Right atrium auricular region (tissue), 2 donors: ENCODE data around the gene NXPH4. TPM values are rescaled to one million over a fixed set of nuclear protein-coding genes. Genes with fewer than 3 reads are reported as not detected.

Experiments
- DNase-seq: peaks from one replicate; pipeline ENCODE4 v3.0.0-alpha.2; 2019; ENCODE audit warnings: low spot score
- H3K27ac ChIP-seq, 2 donors: fragments of 200-600 bp; sonication (generic); 1 replicate in 1 of 2; 2 replicates in 1 of 2; pipeline ENCODE4 v1.5.1; 2016 to 2019
- H3K27me3 ChIP-seq, 2 donors: fragments of 200-600 bp; sonication (generic); one replicate each; pipeline versions ENCODE4 v1.5.1 to v1.6.0; 2017 to 2019
- H3K36me3 ChIP-seq: fragments of 200-600 bp; sonication (generic); one replicate; pipeline ENCODE4 v1.5.1; 2016
- H3K4me1 ChIP-seq, 2 donors: fragments of 200-600 bp; sonication (generic); one replicate each; pipeline versions ENCODE4 v1.5.1 to v1.6.0; 2017 to 2019
- H3K4me3 ChIP-seq, 2 donors: fragments of 200-600 bp; sonication (generic); 1 replicate in 1 of 2; 2 replicates in 1 of 2; pipeline ENCODE4 v1.5.1; 2017 to 2019; ENCODE audit warnings: mild to moderate bottlenecking in 1 of 2, moderate library complexity in 1 of 2
- H3K9me3 ChIP-seq, 2 donors: fragments of 200-600 bp; sonication (generic); one replicate each; pipeline ENCODE4 v1.5.1; 2019
- total RNA-seq, 2 donors: library from RNA; depleted of rRNA; stranded (reverse); fragments of >200 nt; gene quantifications; one replicate each; pipeline ENCODE4 v1.1.0, GENCODE V29; 2016
- TF ChIP-seq, protein P1 (sequence below), 2 donors: fragments of 200-600 bp; sonication (generic); IDR thresholded peaks; one replicate each; pipeline ENCODE4 v1.5.1; 2019; ENCODE audit warnings: antibody characterized with exemption in 2 of 2

NXPH4 gene
- total RNA-seq, 2 donors from 2014 or later, result 0.28 to 1.1 TPM

DNA sequence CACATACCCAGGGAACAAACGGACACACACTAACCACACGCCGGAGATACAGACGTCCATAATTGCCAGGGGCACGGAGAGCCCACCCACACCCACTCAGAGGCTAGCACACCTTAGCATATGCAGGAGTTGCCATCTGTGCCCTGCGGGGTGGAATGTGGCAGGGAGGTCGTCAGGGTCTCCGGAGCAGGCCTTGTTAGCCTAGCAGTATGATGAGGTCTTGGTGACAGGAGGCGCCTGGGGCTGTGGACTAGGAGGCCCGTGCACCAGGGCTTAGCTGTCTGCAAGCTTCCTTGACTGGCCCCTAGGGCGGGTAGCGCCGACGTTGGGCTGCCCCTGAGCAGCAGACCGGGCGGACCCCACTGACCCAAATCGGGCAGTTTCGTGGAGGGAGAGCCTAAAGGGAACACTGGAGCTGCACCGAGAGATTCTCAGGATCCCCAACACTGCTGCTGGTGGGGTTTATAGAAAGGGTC is 24.4 kb downstream of the NXPH4 start:
- Histone ChIP-seq H3K4me1 (peaks cover 0 to 71% of the 10 kb centered on the region in 2 donors), H3K27ac (no peak overlapping the region), H3K36me3 (no peaks in the 10 kb centered on the region), H3K27me3 (peaks cover 14 to 32% of the 10 kb centered on the region in 2 donors), H3K4me3 (peak overlapping the region in 1 of 2 donors; percentile 54), H3K9me3 (no peaks in the 10 kb centered on the region)
- no peak for DNase-seq
- TF ChIP-seq, protein P1, sequence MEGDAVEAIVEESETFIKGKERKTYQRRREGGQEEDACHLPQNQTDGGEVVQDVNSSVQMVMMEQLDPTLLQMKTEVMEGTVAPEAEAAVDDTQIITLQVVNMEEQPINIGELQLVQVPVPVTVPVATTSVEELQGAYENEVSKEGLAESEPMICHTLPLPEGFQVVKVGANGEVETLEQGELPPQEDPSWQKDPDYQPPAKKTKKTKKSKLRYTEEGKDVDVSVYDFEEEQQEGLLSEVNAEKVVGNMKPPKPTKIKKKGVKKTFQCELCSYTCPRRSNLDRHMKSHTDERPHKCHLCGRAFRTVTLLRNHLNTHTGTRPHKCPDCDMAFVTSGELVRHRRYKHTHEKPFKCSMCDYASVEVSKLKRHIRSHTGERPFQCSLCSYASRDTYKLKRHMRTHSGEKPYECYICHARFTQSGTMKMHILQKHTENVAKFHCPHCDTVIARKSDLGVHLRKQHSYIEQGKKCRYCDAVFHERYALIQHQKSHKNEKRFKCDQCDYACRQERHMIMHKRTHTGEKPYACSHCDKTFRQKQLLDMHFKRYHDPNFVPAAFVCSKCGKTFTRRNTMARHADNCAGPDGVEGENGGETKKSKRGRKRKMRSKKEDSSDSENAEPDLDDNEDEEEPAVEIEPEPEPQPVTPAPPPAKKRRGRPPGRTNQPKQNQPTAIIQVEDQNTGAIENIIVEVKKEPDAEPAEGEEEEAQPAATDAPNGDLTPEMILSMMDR (IDR thresholded peaks at IDR 0.05), result no peak

DNA sequence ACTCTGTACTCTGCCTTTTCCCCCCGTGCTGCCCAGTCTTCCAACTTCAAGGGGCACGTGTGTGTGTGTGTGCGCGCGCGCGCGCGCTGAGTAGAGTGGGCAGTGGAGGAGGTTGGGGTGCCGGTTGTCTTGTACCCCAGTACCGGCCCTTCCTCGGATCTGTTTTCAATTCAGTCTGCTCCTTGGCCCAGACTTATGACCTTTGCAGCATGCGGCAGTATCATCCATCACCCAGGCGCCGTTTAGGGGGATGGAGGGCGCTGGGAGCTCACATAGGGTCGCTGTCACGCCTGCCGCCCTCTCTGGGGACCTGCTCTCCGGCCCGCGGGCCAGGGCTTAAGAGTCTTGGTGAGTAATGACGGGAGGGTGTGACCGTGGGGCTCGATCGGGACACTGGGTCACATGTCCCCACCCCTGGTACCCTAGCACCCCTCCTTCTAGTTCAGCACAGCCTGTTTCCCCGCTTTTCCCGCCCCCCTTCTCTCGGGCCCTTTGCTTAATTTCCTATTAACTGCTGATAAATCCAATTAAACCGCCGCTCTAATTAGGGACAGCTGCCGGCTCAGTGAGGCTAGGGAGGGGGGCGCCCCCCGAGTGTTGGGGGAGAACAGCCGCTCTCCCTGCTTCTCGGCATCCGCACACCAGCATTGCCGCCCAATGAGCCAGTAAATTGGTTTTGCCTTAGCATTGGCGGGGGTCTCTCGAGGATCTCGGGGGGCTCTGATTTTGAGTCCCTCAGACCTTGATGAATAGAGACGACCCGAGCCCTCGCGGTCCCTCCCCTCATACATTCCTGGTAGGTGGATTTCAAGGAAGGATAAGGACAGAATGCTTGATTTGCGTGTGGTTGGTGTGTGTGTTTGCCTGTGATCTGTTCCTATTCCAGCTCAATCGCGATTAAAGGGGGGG is 25.1 kb downstream of the NXPH4 start:
- Histone ChIP-seq H3K4me1 (peaks cover 0 to 70% of the 10 kb centered on the region in 2 donors), H3K36me3 (no peaks in the 10 kb centered on the region), H3K27me3 (peaks cover 14 to 25% of the 10 kb centered on the region in 2 donors), H3K27ac (no peak overlapping the region), H3K9me3 (no peaks in the 10 kb centered on the region), H3K4me3 (no peak overlapping the region)
- TF ChIP-seq, protein P1 (IDR thresholded peaks at IDR 0.05), result no peak
- no peak for DNase-seq

GRCh38 chr12:57242329-57242690 is 25.7 kb downstream of the NXPH4 start:
- H3K27me3 ChIP-seq, result peaks cover 14 to 21% of the 10 kb centered on the region in 2 donors
- TF ChIP-seq, protein P1 (IDR thresholded peaks at IDR 0.05), result no peak
- no peak overlapping the region for H3K27ac ChIP-seq
- no peaks in the 10 kb centered on the region for H3K9me3 ChIP-seq
- peaks cover 0 to 67% of the 10 kb centered on the region in 2 donors for H3K4me1 ChIP-seq
- DNase-seq, result no peak
- H3K36me3 ChIP-seq, result no peaks in the 10 kb centered on the region
- H3K4me3 ChIP-seq, result peak overlapping the region; percentile 31 to 45

- Histone ChIP-seq H3K27ac (no peak overlapping the region), H3K36me3 (no peaks in the 10 kb centered on the region), H3K4me3 (peak overlapping the region; percentile 31 to 45), H3K9me3 (no peaks in the 10 kb centered on the region), H3K4me1 (peaks cover 0 to 61% of the 10 kb centered on the region in 2 donors), H3K27me3 (peaks cover 14 to 20% of the 10 kb centered on the region in 2 donors)
- TF ChIP-seq, protein P1 (IDR thresholded peaks at IDR 0.05), result peak; percentile 66 to 72
- DNase-seq, result no peak
These were observed 26.3 kb downstream of the NXPH4 start for GRCh38 chr12:57242691-57243454.

DNA sequence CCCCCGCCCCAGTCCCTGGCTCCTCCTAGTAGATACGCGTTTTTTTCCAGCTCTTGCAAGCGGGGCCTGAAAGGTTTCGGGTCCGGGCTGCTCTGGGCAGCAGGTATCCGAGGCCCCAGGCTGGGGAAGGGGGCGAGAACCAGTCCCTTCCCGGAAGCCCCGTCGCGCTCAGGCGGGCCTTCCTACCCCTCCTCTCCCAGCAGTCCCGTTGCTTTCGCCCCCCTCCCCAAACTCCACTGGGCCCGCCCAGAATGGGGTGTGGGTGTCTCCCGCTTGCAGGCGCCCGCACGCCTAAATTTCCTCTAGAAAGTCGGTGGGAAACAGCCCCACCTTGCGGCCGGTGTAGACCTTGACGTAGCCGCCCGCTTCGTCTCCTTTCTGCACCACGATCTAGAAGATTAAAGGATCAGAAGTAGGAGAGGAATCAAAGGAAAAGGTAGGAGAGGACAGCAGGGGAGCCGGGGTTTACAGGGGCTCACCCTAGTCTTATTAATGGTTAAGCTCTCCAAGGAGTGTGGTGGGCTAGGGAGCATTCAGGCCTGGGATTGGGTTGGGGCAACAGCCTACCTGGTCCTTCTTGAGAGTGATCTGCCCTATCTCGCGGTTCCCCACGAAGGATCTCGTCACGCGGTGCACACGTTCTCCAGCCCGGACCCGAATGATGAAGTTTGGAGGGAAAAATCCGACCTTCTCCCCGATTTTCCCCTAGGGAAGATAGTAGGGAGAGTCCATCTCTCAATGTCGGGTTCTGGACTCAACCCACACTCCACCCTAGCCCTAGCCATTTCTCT is 27.1 kb downstream of the NXPH4 start:
- peak overlapping the region; percentile 31 to 45 for H3K4me3 ChIP-seq
- no peaks in the 10 kb centered on the region for H3K9me3 ChIP-seq
- H3K36me3 ChIP-seq, result no peaks in the 10 kb centered on the region
- H3K4me1 ChIP-seq, result peaks cover 0 to 53% of the 10 kb centered on the region in 2 donors
- no peak overlapping the region for H3K27ac ChIP-seq
- peak; percentile 83 for DNase-seq
- peaks cover 14 to 20% of the 10 kb centered on the region in 2 donors for H3K27me3 ChIP-seq
- TF ChIP-seq, protein P1 (IDR thresholded peaks at IDR 0.05), result peak; percentile 67 to 78
